Endothelial cell of umbilical vein (primary cell): ENCODE results near the gene ZFYVE28. TPM values are rescaled to one million over a fixed set of nuclear protein-coding genes. Genes with fewer than 3 reads are reported as not detected.

ENCODE experiments used
- BruUV-seq: library from RNA; stranded (reverse); fragments of 400-500 nt; replicated peaks from 2 replicates; lab custom pipeline; 2021; lab: Mats Ljungman, UMichigan
- CTCF ChIA-PET: fragments of 300-600, 350-600 bp; sonication (Branson Sonifier 250); formaldehyde crosslinking; loops from one replicate; lab custom pipeline; 2021; ENCODE audit warnings: antibody characterized with exemption, inconsistent platforms; lab: Charles Lee
- POLR2A ChIA-PET: fragments of 300-600, 350-600 bp; sonication (Branson Sonifier 250); formaldehyde crosslinking; loops from one replicate; lab custom pipeline; 2021; ENCODE audit warnings: antibody characterized with exemption, inconsistent platforms; lab: Charles Lee
- DNase-seq: peaks from one replicate; pipeline ENCODE4 v3.0.0-alpha.2; 2011; ENCODE audit warnings: low read depth, low spot score
- FAIRE-seq: peaks from 2 replicates; lab custom pipeline; 2011; peaks lifted over from hg19 to GRCh38; lab: Jason Lieb, UNC
- H2AFZ ChIP-seq: 2 replicates; pipeline ENCODE4 v1.6.0; 2012; ENCODE audit warnings: low read depth, low read length, control low read depth, inconsistent platforms
- H3K27ac ChIP-seq: 2 replicates; pipeline ENCODE4 v1.5.1; 2011; ENCODE audit warnings: low read depth, mild to moderate bottlenecking, control low read depth, low read length, moderate library complexity; ENCODE audit not compliant: insufficient read depth
- H3K27me3 ChIP-seq, 2 experiments: 2 replicates each; pipeline versions ENCODE4 v1.6.0 to v1.6.1; 2011; ENCODE audit warnings: low read length in 2 of 2, mixed read lengths in 1 of 2; ENCODE audit not compliant: control insufficient read depth in 2 of 2, insufficient read depth in 2 of 2
- H3K36me3 ChIP-seq, 2 experiments: 2 replicates in 1 of 2; 3 replicates in 1 of 2; pipeline ENCODE4 v1.5.1; 2011; ENCODE audit warnings: low read length in 2 of 2, mild to moderate bottlenecking in 1 of 2, moderate library complexity in 1 of 2; ENCODE audit not compliant: control insufficient read depth in 2 of 2, insufficient read depth in 2 of 2; ENCODE audit errors: extremely low read depth in 1 of 2
- H3K4me1 ChIP-seq: 3 replicates; pipeline ENCODE4 v1.5.1; 2011; ENCODE audit warnings: mild to moderate bottlenecking, low read length; ENCODE audit not compliant: control insufficient read depth, insufficient read depth; ENCODE audit errors: extremely low read depth
- H3K4me2 ChIP-seq: 2 replicates; pipeline ENCODE4 v1.6.1; 2011; ENCODE audit warnings: low read length, control low read depth, mixed read lengths; ENCODE audit not compliant: insufficient read depth
- H3K4me3 ChIP-seq, 3 experiments: fragments of 200-600 bp in 1 of 3; sonication (generic), shearing (Covaris generic) in 1 of 3; replicated peaks in 1 of 3; 2 replicates each; pipeline ENCODE4 v1.5.1; 2011 to 2016; ENCODE audit warnings: control low read depth in 3 of 3, low read length in 3 of 3, mild to moderate bottlenecking in 2 of 3, inconsistent platforms in 1 of 3, low read depth in 1 of 3, moderate library complexity in 1 of 3; ENCODE audit not compliant: insufficient read depth in 1 of 3
- H3K79me2 ChIP-seq: 2 replicates; pipeline ENCODE4 v1.6.0; 2012; ENCODE audit warnings: low read length, inconsistent platforms; ENCODE audit not compliant: control insufficient read depth, insufficient read depth
- H3K9ac ChIP-seq: replicated peaks from 2 replicates; pipeline ENCODE3; 2011; ENCODE audit warnings: low read length, control low read depth; ENCODE audit not compliant: insufficient read depth; ENCODE audit errors: extremely low read depth
- H3K9me1 ChIP-seq: replicated peaks from 3 replicates; pipeline ENCODE4 v1.6.0; 2011; ENCODE audit warnings: mild to moderate bottlenecking, low read length; ENCODE audit not compliant: control insufficient read depth, insufficient read depth; ENCODE audit errors: extremely low read depth
- H3K9me3 ChIP-seq: replicated peaks from 2 replicates; pipeline ENCODE4 v1.5.1; 2012; ENCODE audit warnings: low read length, inconsistent platforms; ENCODE audit not compliant: control insufficient read depth, insufficient read depth
- H4K20me1 ChIP-seq: replicated peaks from 2 replicates; pipeline ENCODE3; 2011; ENCODE audit warnings: mild to moderate bottlenecking, low read length; ENCODE audit not compliant: control insufficient read depth, insufficient read depth; ENCODE audit errors: extremely low read depth
- CTCF ChIP-seq, 2 donors: IDR thresholded peaks; 1 replicate in 1 of 2; 2 replicates in 1 of 2; pipeline ENCODE4 v1.5.1; 2011; ENCODE audit warnings: low read length in 2 of 2, mild to moderate bottlenecking in 2 of 2, moderate library complexity in 2 of 2, control low read depth in 1 of 2, inconsistent platforms in 1 of 2, low read depth in 1 of 2; ENCODE audit not compliant: insufficient read depth in 1 of 2; ENCODE audit errors: extremely low read depth in 1 of 2
- EZH2 ChIP-seq: IDR thresholded peaks from 2 replicates; pipeline ENCODE4 v1.6.1; 2012; ENCODE audit warnings: borderline replicate concordance, low read depth, mild to moderate bottlenecking, moderate library complexity, low read length, inconsistent platforms; ENCODE audit not compliant: severe bottlenecking
- FOS ChIP-seq: IDR thresholded peaks from 2 replicates; pipeline ENCODE4 v1.6.1; 2011; ENCODE audit warnings: mild to moderate bottlenecking, low read length, moderate library complexity, borderline replicate concordance; ENCODE audit not compliant: insufficient read depth
- GATA2 ChIP-seq: IDR thresholded peaks from 2 replicates; pipeline ENCODE4 v1.7.0; 2011; ENCODE audit warnings: low read depth, mild to moderate bottlenecking, moderate library complexity, mixed read lengths, low read length; ENCODE audit not compliant: insufficient read length, insufficient read depth
- JUN ChIP-seq: IDR thresholded peaks from 2 replicates; pipeline ENCODE4 v1.6.1; 2011; ENCODE audit warnings: borderline replicate concordance, low read depth; ENCODE audit not compliant: insufficient read length, insufficient read depth
- MYC ChIP-seq: IDR thresholded peaks from one replicate; pipeline ENCODE4 v1.6.1; 2011; ENCODE audit warnings: mild to moderate bottlenecking, low read depth, low read length
- POLR2A ChIP-seq: IDR thresholded peaks from 2 replicates; pipeline ENCODE4 v1.6.1; 2012; ENCODE audit warnings: low read depth, mild to moderate bottlenecking, control low read depth, low read length
- POLR2AphosphoS5 ChIP-seq: IDR thresholded peaks from 2 replicates; pipeline ENCODE4 v1.6.1; 2012; ENCODE audit warnings: low read depth, mild to moderate bottlenecking, control low read depth, low read length, moderate library complexity; ENCODE audit not compliant: insufficient read depth
- dilution Hi-C: fragments of 300-500 bp; cut with MboI; formaldehyde crosslinking; loops from one replicate; pipeline ENCODE4 v1.15.0; 2019; ENCODE audit warnings: low sequenced_read_pairs; ENCODE audit not compliant: extremely low pct_ligation_motif_present
- intact Hi-C: fragments of 100-400 bp; cut with micrococcal nuclease; formaldehyde crosslinking; loops from one replicate; pipeline ENCODE4 v1.10.0; 2022
- polyA plus RNA-seq, 4 experiments: library from polyadenylated mRNA; depleted of rRNA in 3 of 4; stranded (reverse) in 3 of 4; unstranded in 1 of 4; fragments of >200 nt; gene quantifications; 2 replicates each; pipeline versions ENCODE4 v1.2.1 to v1.2.3, GENCODE V29; 2011 to 2012; ENCODE audit warnings: missing spikeins in 1 of 4
- total RNA-seq: library from RNA; stranded (reverse); gene quantifications from 2 replicates; pipeline ENCODE4 v1.2.3, GENCODE V29; 2021
- TF ChIP-seq, protein P1 (sequence below): IDR thresholded peaks from 2 replicates; pipeline ENCODE4 v1.6.1; 2011; ENCODE audit not compliant: insufficient read depth, insufficient read length

Gene ZFYVE28
- total and polyA plus RNA-seq, 2 donors (not counting 3 experiments of a cell fraction or from before 2014, with no cell fraction given) = 5.8 to 7.1 TPM

DNA sequence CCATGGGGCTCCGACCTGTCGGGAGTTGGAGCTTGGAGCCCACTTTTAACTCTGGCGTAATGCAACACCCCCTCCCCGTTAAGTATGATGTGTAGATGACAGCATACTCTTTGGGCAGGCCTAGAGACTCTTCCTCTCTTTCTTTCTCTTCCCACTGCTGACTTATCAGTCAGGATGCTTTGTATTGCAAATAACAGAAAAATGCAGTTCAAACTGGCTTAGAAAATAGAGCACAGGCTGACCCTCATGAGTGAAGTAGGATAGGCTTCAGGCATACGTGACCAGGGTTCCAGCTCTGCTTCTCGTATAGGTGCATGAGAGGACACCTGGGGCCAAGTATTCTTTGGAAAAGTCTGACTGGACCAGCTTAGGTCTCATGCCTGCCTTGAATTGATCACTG lies 27.1 kb upstream of the ZFYVE28 start:
- H3K9me1 ChIP-seq = no peaks in the 10 kb centered on the region
- H3K4me2 ChIP-seq = no peak overlapping the region
- dilution Hi-C loops (no loop called here), intact Hi-C loops (no loop called here)
- no peak overlapping the region for H2AFZ ChIP-seq
- ChIA-PET POLR2A (no interaction called here), CTCF (interaction anchor here (1.1 kb wide), 1 partner anchor 226 kb away, joined by 7 read pairs; no protein-coding TSS in a partner anchor)
- H3K27me3 ChIP-seq = no peaks in the 10 kb centered on the region
- H3K9ac ChIP-seq = no peak overlapping the region
- no peaks in the 10 kb centered on the region for H3K4me1 ChIP-seq
- no peaks in the 10 kb centered on the region for H3K36me3 ChIP-seq
- no peak overlapping the region for H3K4me3 ChIP-seq
- H4K20me1 ChIP-seq = no peaks in the 10 kb centered on the region
- FAIRE-seq (no peak), DNase-seq (no peak)
- H3K9me3 ChIP-seq = no peaks in the 10 kb centered on the region
- TF ChIP-seq EZH2 (no peak), POLR2A (no peak), MYC (no peak)
- BruUV-seq = no TSS peak
- H3K27ac ChIP-seq = no peak overlapping the region
- no peaks in the 10 kb centered on the region for H3K79me2 ChIP-seq

DNA sequence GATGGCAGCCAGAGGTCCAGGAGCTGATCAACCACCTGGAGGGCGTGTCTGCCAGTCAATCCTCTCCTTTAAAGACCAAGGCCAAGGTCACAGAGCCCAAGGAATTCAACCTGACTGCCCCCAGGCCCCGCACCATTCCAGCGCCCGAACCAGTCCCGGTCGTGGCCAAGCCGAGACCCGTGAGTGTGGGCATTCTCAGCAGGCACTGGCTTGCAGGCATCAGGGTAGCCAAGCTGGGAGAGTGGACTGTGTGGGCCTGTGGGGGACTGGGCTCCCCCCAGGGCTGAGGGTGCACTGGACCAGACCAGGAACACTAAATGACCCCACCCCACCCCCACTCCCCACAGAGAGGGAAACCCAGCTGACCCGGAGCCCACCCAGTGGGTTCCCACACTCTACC lies 26.7 kb upstream of the ZFYVE28 start:
- DNase-seq (no peak), FAIRE-seq (no peak)
- Histone ChIP-seq H3K79me2 (no peaks in the 10 kb centered on the region), H4K20me1 (no peaks in the 10 kb centered on the region), H3K4me1 (no peaks in the 10 kb centered on the region), H3K9me1 (no peaks in the 10 kb centered on the region), H2AFZ (no peak overlapping the region), H3K4me2 (no peak overlapping the region), H3K4me3 (no peak overlapping the region), H3K36me3 (no peaks in the 10 kb centered on the region), H3K9ac (no peak overlapping the region), H3K27me3 (no peaks in the 10 kb centered on the region), H3K27ac (no peak overlapping the region), H3K9me3 (no peaks in the 10 kb centered on the region)
- CTCF ChIA-PET = interaction anchor here (1.0 to 1.2 kb wide), 4 partner anchors 52 to 225 kb away, joined by 3 to 7 read pairs (median 3); partner anchors contain the start of gene MXD4
- intact Hi-C loops (no loop called here), dilution Hi-C loops (no loop called here)
- BruUV-seq = no TSS peak
- POLR2A ChIA-PET = no interaction called here
- no peak for TF ChIP-seq EZH2
- no peak for TF ChIP-seq JUN
- no peak for TF ChIP-seq CTCF (IDR thresholded peaks at IDR 0.05; ENCODE audit: extremely low read depth in 1 of 2, insufficient read depth in 1 of 2, low read depth in 1 of 2, low read length in 2 of 2)
- TF ChIP-seq, protein P1, sequence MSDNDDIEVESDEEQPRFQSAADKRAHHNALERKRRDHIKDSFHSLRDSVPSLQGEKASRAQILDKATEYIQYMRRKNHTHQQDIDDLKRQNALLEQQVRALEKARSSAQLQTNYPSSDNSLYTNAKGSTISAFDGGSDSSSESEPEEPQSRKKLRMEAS = no peak
- TF ChIP-seq POLR2A = no peak
- TF ChIP-seq POLR2AphosphoS5 = no peak
- TF ChIP-seq MYC = no peak
- TF ChIP-seq GATA2 = no peak
- TF ChIP-seq FOS = no peak
